CD14-positive monocyte (primary cell): Measurements from ENCODE around the gene HMOX1. TPM values are rescaled to one million over a fixed set of nuclear protein-coding genes. Genes with fewer than 3 reads are reported as not detected.

ENCODE experiments used
- DNase-seq, 3 donors: peaks; one replicate each; pipeline ENCODE4 v3.0.0-alpha.2; 2011 to 2022
- H2AFZ ChIP-seq: 2 replicates; pipeline ENCODE4 v1.6.0; 2012; ENCODE audit warnings: mild to moderate bottlenecking, low read depth, low read length, inconsistent platforms; ENCODE audit not compliant: insufficient read depth, poor library complexity, severe bottlenecking
- H3K27ac ChIP-seq, 2 donors: 1 replicate in 1 of 2; 2 replicates in 1 of 2; pipeline ENCODE4 v1.5.1; 2012 to 2013; ENCODE audit warnings: low read length in 2 of 2, control low read depth in 1 of 2, inconsistent platforms in 1 of 2, low read depth in 1 of 2, mild to moderate bottlenecking in 1 of 2
- H3K27me3 ChIP-seq, 2 donors: one replicate each; pipeline versions ENCODE4 v1.6.0 to v1.6.1; 2011 to 2013; ENCODE audit warnings: low read length in 2 of 2; ENCODE audit not compliant: control insufficient read depth in 2 of 2, insufficient read depth in 2 of 2
- H3K36me3 ChIP-seq, 2 donors: replicated peaks in 1 of 2; 1 replicate in 1 of 2; 2 replicates in 1 of 2; pipeline versions ENCODE4 v1.5.1 to v1.6.1; 2012 to 2013; ENCODE audit warnings: low read length in 2 of 2, control low read depth in 1 of 2, inconsistent platforms in 1 of 2, mild to moderate bottlenecking in 1 of 2; ENCODE audit not compliant: insufficient read depth in 2 of 2, control insufficient read depth in 1 of 2
- H3K4me1 ChIP-seq, 2 donors: 1 replicate in 1 of 2; 2 replicates in 1 of 2; pipeline versions ENCODE4 v1.5.1 to v1.6.1; 2012 to 2013; ENCODE audit warnings: low read length in 2 of 2, control low read depth in 1 of 2, inconsistent platforms in 1 of 2, mild to moderate bottlenecking in 1 of 2, moderate library complexity in 1 of 2; ENCODE audit not compliant: insufficient read depth in 2 of 2, control insufficient read depth in 1 of 2
- H3K4me2 ChIP-seq: replicated peaks from 2 replicates; pipeline ENCODE3; 2012; ENCODE audit warnings: low read length, moderate library complexity, mild to moderate bottlenecking; ENCODE audit not compliant: poor library complexity, severe bottlenecking; ENCODE audit errors: extremely low read depth
- H3K4me3 ChIP-seq, 3 experiments: fragments of 200-600 bp in 1 of 3; sonication (generic) in 1 of 3; replicated peaks in 1 of 3; 1 replicate in 2 of 3; 2 replicates in 1 of 3; pipeline ENCODE4 v1.5.1; 2011 to 2013; ENCODE audit warnings: low read length in 3 of 3, mild to moderate bottlenecking in 3 of 3, control low read depth in 2 of 3, low read depth in 2 of 3, inconsistent platforms in 1 of 3, moderate library complexity in 1 of 3
- H3K79me2 ChIP-seq: 2 replicates; pipeline ENCODE4 v1.6.0; 2012; ENCODE audit warnings: mild to moderate bottlenecking, control low read depth, inconsistent platforms, low read length, moderate library complexity; ENCODE audit not compliant: insufficient read depth
- H3K9ac ChIP-seq: 2 replicates; pipeline ENCODE4 v1.6.0; 2017; ENCODE audit warnings: low read length, mild to moderate bottlenecking; ENCODE audit not compliant: insufficient read depth, poor library complexity, severe bottlenecking
- H3K9me3 ChIP-seq, 2 donors: replicated peaks in 1 of 2; 1 replicate in 1 of 2; 2 replicates in 1 of 2; pipeline versions ENCODE4 v1.5.1 to v1.6.1; 2012 to 2013; ENCODE audit warnings: low read length in 2 of 2, control low read depth in 1 of 2; ENCODE audit not compliant: control insufficient read depth in 1 of 2, insufficient read depth in 1 of 2
- H4K20me1 ChIP-seq: 2 replicates; pipeline ENCODE4 v1.6.0; 2012; ENCODE audit warnings: mild to moderate bottlenecking, low read length, control low read depth, moderate library complexity; ENCODE audit not compliant: insufficient read depth
- H3K27ac Mint-ChIP-seq, 7 donors: one replicate each; pipeline ENCODE4 v1.8.0; 2020; ENCODE audit warnings: mild to moderate bottlenecking in 7 of 7, mixed read lengths in 7 of 7, moderate library complexity in 6 of 7, inconsistent platforms in 2 of 7
- H3K27me3 Mint-ChIP-seq, 3 donors: one replicate each; pipeline ENCODE4 v1.8.0; 2021 to 2022; ENCODE audit warnings: low read depth in 3 of 3, mild to moderate bottlenecking in 3 of 3, mixed read lengths in 3 of 3, moderate library complexity in 3 of 3, inconsistent platforms in 1 of 3
- H3K36me3 Mint-ChIP-seq, 2 donors: one replicate each; pipeline ENCODE4 v1.8.0; 2020; ENCODE audit warnings: mixed read lengths in 2 of 2, inconsistent platforms in 1 of 2, mild to moderate bottlenecking in 1 of 2
- H3K4me1 Mint-ChIP-seq: one replicate; pipeline ENCODE4 v1.8.0; 2020; ENCODE audit warnings: mild to moderate bottlenecking, mixed read lengths
- H3K4me3 Mint-ChIP-seq, 2 donors: one replicate each; pipeline ENCODE4 v1.8.0; 2020; ENCODE audit warnings: mild to moderate bottlenecking in 2 of 2, mixed read lengths in 2 of 2, moderate library complexity in 1 of 2
- H3K9me3 Mint-ChIP-seq, 7 donors: one replicate each; pipeline ENCODE4 v1.8.0; 2020 to 2022; ENCODE audit warnings: mixed read lengths in 7 of 7, mild to moderate bottlenecking in 6 of 7, moderate library complexity in 6 of 7, inconsistent platforms in 2 of 7
- WGBS: methylation state at CpG from one replicate; pipeline ENCODE4 v1.1.5; 2013; ENCODE audit warnings: missing lambda C conversion rate; ENCODE audit not compliant: insufficient coverage; 5-methylcytosine and 5-hydroxymethylcytosine counted together
- intact Hi-C, 2 donors: fragments of 100-400 bp; cut with micrococcal nuclease; formaldehyde crosslinking; loops; one replicate each; pipeline versions ENCODE4 v1.15.0 to v1.15.1; 2023
- polyA plus RNA-seq, 3 donors: library from polyadenylated mRNA; depleted of rRNA in 1 of 3; unstranded in 2 of 3; stranded (reverse) in 1 of 3; fragments of 300-500 nt in 2 of 3; fragments of >200 nt in 1 of 3; fragmentation: Illumina TruSeq in 2 of 3; gene quantifications; 1 replicate in 2 of 3; 2 replicates in 1 of 3; pipeline ENCODE4 v1.2.3, GENCODE V29; 2012 to 2021
- TF ChIP-seq, protein P1 (sequence below): fragments of 200-600 bp; IDR thresholded peaks from one replicate; pipeline ENCODE4 v1.8.0; 2022; ENCODE audit warnings: antibody characterized with exemption, mild to moderate bottlenecking

The HMOX1 gene
- polyA plus RNA-seq, 3 donors = 180 to 233 (median 193) TPM

DNA sequence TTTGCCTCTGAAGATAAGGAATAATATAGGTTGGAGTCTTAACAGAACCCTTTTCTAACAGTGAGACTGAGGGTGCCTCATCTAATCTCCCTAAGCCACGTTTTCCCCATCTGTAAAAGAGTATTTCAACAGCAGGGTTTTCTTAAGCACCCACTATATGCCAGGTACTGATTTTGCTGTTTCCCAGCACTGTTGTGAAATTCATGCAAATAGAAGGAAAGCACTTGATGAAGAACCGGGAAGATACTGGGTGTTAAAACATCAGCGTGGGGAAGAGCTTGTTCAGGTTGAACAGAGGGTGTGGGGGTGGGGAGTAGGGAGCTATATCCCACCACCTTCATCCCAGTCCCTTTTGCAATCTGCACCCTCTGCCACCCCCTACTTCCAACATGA lies 2.8 kb downstream of the HMOX1 start:
- TF ChIP-seq, protein P1, sequence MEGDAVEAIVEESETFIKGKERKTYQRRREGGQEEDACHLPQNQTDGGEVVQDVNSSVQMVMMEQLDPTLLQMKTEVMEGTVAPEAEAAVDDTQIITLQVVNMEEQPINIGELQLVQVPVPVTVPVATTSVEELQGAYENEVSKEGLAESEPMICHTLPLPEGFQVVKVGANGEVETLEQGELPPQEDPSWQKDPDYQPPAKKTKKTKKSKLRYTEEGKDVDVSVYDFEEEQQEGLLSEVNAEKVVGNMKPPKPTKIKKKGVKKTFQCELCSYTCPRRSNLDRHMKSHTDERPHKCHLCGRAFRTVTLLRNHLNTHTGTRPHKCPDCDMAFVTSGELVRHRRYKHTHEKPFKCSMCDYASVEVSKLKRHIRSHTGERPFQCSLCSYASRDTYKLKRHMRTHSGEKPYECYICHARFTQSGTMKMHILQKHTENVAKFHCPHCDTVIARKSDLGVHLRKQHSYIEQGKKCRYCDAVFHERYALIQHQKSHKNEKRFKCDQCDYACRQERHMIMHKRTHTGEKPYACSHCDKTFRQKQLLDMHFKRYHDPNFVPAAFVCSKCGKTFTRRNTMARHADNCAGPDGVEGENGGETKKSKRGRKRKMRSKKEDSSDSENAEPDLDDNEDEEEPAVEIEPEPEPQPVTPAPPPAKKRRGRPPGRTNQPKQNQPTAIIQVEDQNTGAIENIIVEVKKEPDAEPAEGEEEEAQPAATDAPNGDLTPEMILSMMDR = no peak
- Mint-ChIP-seq H3K36me3 (peaks cover 56 to 57% of the 10 kb centered on the region in 2 donors), H3K9me3 (peaks cover 0 to 2% (median 0%) of the 10 kb centered on the region in 7 donors), H3K4me1 (peaks cover 56% of the 10 kb centered on the region), H3K4me3 (peak overlapping the region; percentile 94 to 97), H3K27ac (no peak overlapping the region), H3K27me3 (peaks cover 6 to 15% (median 12%) of the 10 kb centered on the region in 3 donors)
- Histone ChIP-seq H3K9me3 (no peaks in the 10 kb centered on the region), H3K9ac (no peak overlapping the region), H3K4me3 (peak overlapping the region in 2 of 3 experiments; percentile 14 to 54), H3K27ac (no peak overlapping the region), H3K4me1 (peaks cover 52 to 67% of the 10 kb centered on the region in 2 donors), H4K20me1 (peaks cover 67% of the 10 kb centered on the region), H3K4me2 (peak overlapping the region; percentile 27), H3K36me3 (peaks cover 49 to 57% of the 10 kb centered on the region in 2 donors), H3K79me2 (peaks cover 26% of the 10 kb centered on the region), H2AFZ (no peak overlapping the region), H3K27me3 (no peaks in the 10 kb centered on the region)
- intact Hi-C loops = loop anchor here in 1 of 2 donors (5.0 kb wide), 1 partner anchor 36 kb away; no protein-coding TSS in a partner anchor
- 57% methylated on average over 1 of the region's 3 CpGs for WGBS
- no peak for DNase-seq

DNA sequence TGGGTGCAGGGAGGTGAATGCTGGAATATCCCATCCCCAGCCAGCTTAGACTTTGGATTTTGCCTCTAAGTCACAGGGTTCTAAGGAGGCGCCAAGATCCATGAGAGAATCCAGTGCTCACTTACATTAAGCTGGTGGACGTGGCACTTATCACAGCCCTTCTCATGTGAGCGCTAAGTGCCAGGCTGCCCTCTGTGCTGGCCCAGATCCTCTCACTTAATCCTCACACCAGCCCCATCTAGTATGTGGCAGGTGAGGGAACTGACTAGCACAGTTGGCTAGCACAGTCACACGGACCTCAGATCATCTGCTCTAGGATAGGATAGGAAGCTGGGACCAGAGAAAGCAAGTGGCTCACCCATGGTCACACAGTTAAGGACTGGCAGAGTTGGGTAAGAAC lies 3.6 kb downstream of the HMOX1 start:
- peaks cover 52 to 58% of the 10 kb centered on the region in 2 donors for H3K4me1 ChIP-seq
- TF ChIP-seq, protein P1 = no peak
- Mint-ChIP-seq H3K9me3 (peaks cover 0 to 3% (median 0%) of the 10 kb centered on the region in 7 donors), H3K36me3 (peaks cover 65% of the 10 kb centered on the region in 2 donors), H3K4me3 (peak overlapping the region; percentile 20 to 78), H3K4me1 (peaks cover 56% of the 10 kb centered on the region), H3K27ac (peak overlapping the region in 2 of 7 donors; percentile 38 to 76), H3K27me3 (peaks cover 6 to 15% (median 15%) of the 10 kb centered on the region in 3 donors)
- H3K9ac ChIP-seq = no peak overlapping the region
- intact Hi-C loops = loop anchor here in 1 of 2 donors (5.0 kb wide), 1 partner anchor 37 kb away; no protein-coding TSS in a partner anchor
- no peaks in the 10 kb centered on the region for H3K9me3 ChIP-seq
- no peak for DNase-seq
- H3K79me2 ChIP-seq = peaks cover 26% of the 10 kb centered on the region
- 78% methylated on average over 1 of the region's 4 CpGs for WGBS
- H4K20me1 ChIP-seq = peaks cover 72% of the 10 kb centered on the region
- peaks cover 53 to 62% of the 10 kb centered on the region in 2 donors for H3K36me3 ChIP-seq
- H3K27ac ChIP-seq = no peak overlapping the region
- no peak overlapping the region for H2AFZ ChIP-seq
- no peaks in the 10 kb centered on the region for H3K27me3 ChIP-seq
- H3K4me2 ChIP-seq = peak overlapping the region; percentile 23
- H3K4me3 ChIP-seq = peak overlapping the region in 1 of 3 experiments; percentile 6
